HepG2 (cell line): Measurements from ENCODE around the gene CTXN1. TPM values are rescaled to one million over a fixed set of nuclear protein-coding genes. Genes with fewer than 3 reads are reported as not detected.

ENCODE experiments used
- ATAC-seq: fragments of 200-7000 bp; cut with Tn5 transposase; 3 replicates; pipeline ENCODE4 v1.9.1; 2020; ENCODE audit warnings: mild to moderate bottlenecking, moderate library complexity
- BruUV-seq: library from RNA; stranded (reverse); fragments of 400-500 nt; replicated peaks from 2 replicates; lab custom pipeline; 2021; lab: Mats Ljungman, UMichigan
- CTCF ChIA-PET: fragments of 300-600 bp; formaldehyde crosslinking; extraction: SDS; loops from one replicate; lab custom pipeline; 2021; ENCODE audit warnings: low total read pairs, inconsistent platforms, low intra/inter-chr PET ratio; lab: Yijun Ruan, JAX
- POLR2A ChIA-PET: fragments of 350-600 bp; sonication (Branson Sonifier 250); formaldehyde crosslinking; loops from one replicate; lab custom pipeline; 2020; ENCODE audit warnings: antibody characterized with exemption, inconsistent platforms; lab: Yijun Ruan, JAX
- DNase-seq: peaks from one replicate; pipeline ENCODE4 v3.0.0-alpha.2; 2015; ENCODE audit warnings: low spot score
- FAIRE-seq: peaks from 3 replicates; lab custom pipeline; 2011; peaks lifted over from hg19 to GRCh38; lab: Jason Lieb, UNC
- H2AFZ ChIP-seq: one replicate; pipeline ENCODE4 v1.6.1; 2011; ENCODE audit warnings: low read length, inconsistent platforms
- H3K27ac ChIP-seq: fragments of 300-600 bp; 3 replicates; pipeline ENCODE4 v1.8.0; 2011; ENCODE audit warnings: mixed run types, mild to moderate bottlenecking, mixed read lengths, low read length, inconsistent platforms; ENCODE audit not compliant: insufficient read depth; ENCODE audit errors: extremely low read length
- H3K27me3 ChIP-seq, 2 experiments: fragments of 200-600 bp in 1 of 2; 2 replicates in 1 of 2; 3 replicates in 1 of 2; pipeline versions ENCODE4 v1.6.0 to v1.8.0; 2011; ENCODE audit warnings: low read length in 2 of 2, mild to moderate bottlenecking in 2 of 2, moderate library complexity in 2 of 2, inconsistent platforms in 1 of 2; ENCODE audit not compliant: insufficient read depth in 2 of 2, control insufficient read depth in 1 of 2
- H3K36me3 ChIP-seq, 2 experiments: fragments of 200-600 bp in 1 of 2; replicated peaks in 1 of 2; 2 replicates in 1 of 2; 3 replicates in 1 of 2; pipeline versions ENCODE4 v1.5.1 to v1.8.0; 2011; ENCODE audit warnings: low read length in 2 of 2, inconsistent platforms in 1 of 2; ENCODE audit not compliant: insufficient read depth in 2 of 2, control insufficient read depth in 1 of 2
- H3K4me1 ChIP-seq: 2 replicates; pipeline ENCODE4 v1.5.1; 2012; ENCODE audit warnings: low read length, inconsistent platforms; ENCODE audit not compliant: insufficient read depth
- H3K4me2 ChIP-seq: 2 replicates; pipeline ENCODE4 v1.6.0; 2011; ENCODE audit warnings: low read depth, low read length, inconsistent platforms
- H3K4me3 ChIP-seq, 3 experiments: fragments of 200-600 bp in 1 of 3; sonication (generic), shearing (Covaris generic) in 1 of 3; replicated peaks in 1 of 3; 2 replicates each; pipeline ENCODE4 v1.5.1; 2011 to 2016; ENCODE audit warnings: low read length in 3 of 3, inconsistent platforms in 2 of 3, low read depth in 2 of 3, mild to moderate bottlenecking in 2 of 3, control low read depth in 1 of 3, mixed read lengths in 1 of 3; ENCODE audit not compliant: insufficient read depth in 1 of 3
- H3K79me2 ChIP-seq: one replicate; pipeline ENCODE4 v1.6.1; 2011; ENCODE audit warnings: low read length, inconsistent platforms; ENCODE audit not compliant: insufficient read depth
- H3K9ac ChIP-seq: 2 replicates; pipeline ENCODE4 v1.6.0; 2011; ENCODE audit warnings: mild to moderate bottlenecking, low read depth, low read length, inconsistent platforms; ENCODE audit not compliant: insufficient read depth
- H3K9me3 ChIP-seq: 2 replicates; pipeline ENCODE4 v1.5.1; 2012; ENCODE audit warnings: mild to moderate bottlenecking, low read length
- H4K20me1 ChIP-seq: 2 replicates; pipeline ENCODE4 v1.6.0; 2011; ENCODE audit warnings: inconsistent platforms, mild to moderate bottlenecking, low read length, moderate library complexity; ENCODE audit not compliant: insufficient read depth
- ATRX ChIP-seq: sonication (generic); formaldehyde crosslinking; IDR thresholded peaks from 2 replicates; pipeline ENCODE4 v1.4.0; 2020; ENCODE audit warnings: missing genetic modification reagents, borderline replicate concordance
- MEF2D ChIP-seq: sonication (generic); formaldehyde crosslinking; IDR thresholded peaks from 2 replicates; pipeline ENCODE4 v1.5.1; 2020; ENCODE audit warnings: mild to moderate bottlenecking, missing genetic modification reagents
- SRF ChIP-seq: IDR thresholded peaks from 2 replicates; pipeline ENCODE4 v1.6.1; 2011; ENCODE audit warnings: mild to moderate bottlenecking, low read depth, low read length, moderate library complexity
- ZMAT3 ChIP-seq: sonication (generic); formaldehyde crosslinking; conservative IDR thresholded peaks from 2 replicates; pipeline ENCODE4 v1.7.0; 2021; ENCODE audit warnings: missing genetic modification reagents
- ZNF446 ChIP-seq: sonication (generic); formaldehyde crosslinking; IDR thresholded peaks from 2 replicates; pipeline ENCODE4 v1.5.0; 2020; ENCODE audit warnings: mild to moderate bottlenecking, missing genetic modification reagents
- ZNF788 ChIP-seq: sonication (generic); formaldehyde crosslinking; IDR thresholded peaks from 2 replicates; pipeline ENCODE4 v1.5.0; 2020; ENCODE audit warnings: mild to moderate bottlenecking, missing genetic modification reagents, borderline replicate concordance
- WGBS: methylation state at CpG from one replicate; pipeline ENCODE4 v1.1.6; 2017; ENCODE audit warnings: low lambda C conversion rate; 5-methylcytosine and 5-hydroxymethylcytosine counted together
- in situ Hi-C: cut with HindIII; loops from 2 replicates; pipeline ENCODE4 v1.10.0; 2017; ENCODE audit warnings: low pct_unique_long_range_greater_than_20kb; ENCODE audit not compliant: extremely low pct_ligation_motif_present
- intact Hi-C: fragments of 100-400 bp; cut with micrococcal nuclease; formaldehyde crosslinking; loops from one replicate; pipeline ENCODE4 v1.10.0; 2022; ENCODE audit not compliant: unreplicated experiment
- polyA plus RNA-seq, 8 experiments: library from polyadenylated mRNA; depleted of rRNA in 3 of 8; stranded (reverse) in 7 of 8; unstranded in 1 of 8; fragments of >200 nt; fragmentation: Illumina TruSeq in 4 of 8; extraction: Trizol in 4 of 8; gene quantifications; 2 replicates each; pipeline versions ENCODE4 v1.2.1 to v1.2.3, GENCODE V29; 2011 to 2016; ENCODE audit warnings: low read depth in 4 of 8, missing spikeins in 1 of 8, mixed read lengths in 1 of 8; ENCODE audit not compliant: insufficient read depth in 1 of 8
- total RNA-seq, 5 experiments: library from RNA; depleted of rRNA; stranded (reverse); fragments of >200 nt; fragmentation: Illumina TruSeq; extraction: Trizol; gene quantifications; 2 replicates each; pipeline ENCODE4 v1.2.3, GENCODE V29; 2016; ENCODE audit warnings: low read depth in 1 of 5
- TF ChIP-seq, protein P1 (sequence below): sonication (generic); formaldehyde crosslinking; IDR thresholded peaks from 2 replicates; pipeline ENCODE4 v1.5.0; 2020; ENCODE audit warnings: mild to moderate bottlenecking, missing genetic modification reagents, moderate library complexity

The CTXN1 gene
- total and polyA plus RNA-seq, 2 of the 13 experiments (the other 11 are each of a cell fraction or from before 2014, with no cell fraction given): 0.11 TPM; not detected in 1

GRCh38 chr19:7922836-7923195, 3.1 kb downstream of the CTXN1 start:
- Histone ChIP-seq H2AFZ (no peak overlapping the region), H3K27me3 (no peaks in the 10 kb centered on the region; a peak in 1 of 5 replicates), H3K9me3 (no peaks in the 10 kb centered on the region), H3K9ac (no peak overlapping the region), H4K20me1 (peaks cover 5% of the 10 kb centered on the region; the same call in 1 of the 2 replicates), H3K79me2 (no peaks in the 10 kb centered on the region), H3K27ac (no peak overlapping the region), H3K4me2 (no peak overlapping the region), H3K4me1 (peaks cover 21% of the 10 kb centered on the region), H3K36me3 (peaks cover 5 to 10% of the 10 kb centered on the region in 2 experiments; a peak in 2 of 5 replicates), H3K4me3 (no peak overlapping the region)
- DNase-seq (no peak), FAIRE-seq (no peak), ATAC-seq (no peak)
- ChIA-PET POLR2A (interaction anchor here (1.4 kb wide), 1 partner anchor 21 kb away, joined by 7 read pairs; the partner anchor contains the start of gene TIMM44), CTCF (no interaction called here)
- in situ Hi-C loops (loop anchor here (5.0 kb wide), 1 partner anchor 71 kb away; no protein-coding TSS in a partner anchor), intact Hi-C loops (no loop called here)
- no TSS peak for BruUV-seq
- 95% methylated on average over 5 of the region's 8 CpGs for WGBS
- no peak for TF ChIP-seq ZNF446 (CRISPR knock-in tag)
- no peak for TF ChIP-seq MEF2D (CRISPR knock-in tag)
- no peak for TF ChIP-seq ZMAT3 (CRISPR knock-in tag)
- TF ChIP-seq, protein P1, sequence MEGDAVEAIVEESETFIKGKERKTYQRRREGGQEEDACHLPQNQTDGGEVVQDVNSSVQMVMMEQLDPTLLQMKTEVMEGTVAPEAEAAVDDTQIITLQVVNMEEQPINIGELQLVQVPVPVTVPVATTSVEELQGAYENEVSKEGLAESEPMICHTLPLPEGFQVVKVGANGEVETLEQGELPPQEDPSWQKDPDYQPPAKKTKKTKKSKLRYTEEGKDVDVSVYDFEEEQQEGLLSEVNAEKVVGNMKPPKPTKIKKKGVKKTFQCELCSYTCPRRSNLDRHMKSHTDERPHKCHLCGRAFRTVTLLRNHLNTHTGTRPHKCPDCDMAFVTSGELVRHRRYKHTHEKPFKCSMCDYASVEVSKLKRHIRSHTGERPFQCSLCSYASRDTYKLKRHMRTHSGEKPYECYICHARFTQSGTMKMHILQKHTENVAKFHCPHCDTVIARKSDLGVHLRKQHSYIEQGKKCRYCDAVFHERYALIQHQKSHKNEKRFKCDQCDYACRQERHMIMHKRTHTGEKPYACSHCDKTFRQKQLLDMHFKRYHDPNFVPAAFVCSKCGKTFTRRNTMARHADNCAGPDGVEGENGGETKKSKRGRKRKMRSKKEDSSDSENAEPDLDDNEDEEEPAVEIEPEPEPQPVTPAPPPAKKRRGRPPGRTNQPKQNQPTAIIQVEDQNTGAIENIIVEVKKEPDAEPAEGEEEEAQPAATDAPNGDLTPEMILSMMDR (CRISPR knock-in tag): no peak
- no peak for TF ChIP-seq ATRX (CRISPR knock-in tag)
- no peak for TF ChIP-seq ZNF788 (CRISPR knock-in tag)
- TF ChIP-seq SRF: no peak
